HG02884 (cell line): ENCODE measurements around the gene FHIT.

Source experiments
- ATAC-seq: cut with Tn5 transposase; IDR thresholded peaks from one replicate; pipeline ENCODE4 v1.9.1; 2021; ENCODE audit warnings: mild to moderate bottlenecking, moderate library complexity; ENCODE audit not compliant: unreplicated experiment

Gene FHIT

DNA sequence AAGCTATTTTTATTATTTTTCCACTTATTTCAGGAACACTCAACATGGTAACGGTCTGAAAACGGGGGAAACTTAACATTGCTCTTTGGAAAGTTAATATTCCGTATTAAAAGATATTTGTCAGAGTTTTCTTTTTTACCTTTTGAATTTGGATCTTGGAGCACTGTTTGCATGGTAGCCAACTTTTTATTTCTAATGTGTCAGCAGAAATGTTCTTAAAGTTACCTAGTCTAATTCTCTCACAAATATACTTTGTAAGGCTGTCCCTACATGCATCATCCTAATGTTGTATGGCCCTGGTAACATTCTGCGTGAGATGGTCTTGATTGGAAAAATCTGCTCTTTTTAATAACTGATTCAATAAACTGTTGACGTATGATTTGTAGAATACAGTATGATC lies 719.5 kb downstream of the FHIT start:
- ATAC-seq: no peak

DNA sequence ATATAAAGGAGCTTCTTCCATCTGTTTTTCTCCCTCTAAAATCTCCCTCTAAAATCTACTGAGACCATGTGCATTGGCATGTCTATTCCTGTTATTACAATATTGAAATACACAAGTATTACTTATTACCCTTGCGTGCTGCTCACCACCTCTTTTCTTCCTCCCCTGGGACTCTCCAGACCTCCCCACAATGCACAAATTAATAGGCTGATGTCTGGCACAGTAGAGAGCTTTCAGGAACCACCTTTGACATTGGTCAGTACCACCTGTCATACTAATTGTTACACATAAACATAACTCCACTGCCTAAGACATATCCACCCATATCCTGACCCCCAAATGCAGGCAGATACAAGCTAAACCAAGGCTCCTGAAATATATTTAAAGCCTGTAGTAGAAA lies 722.6 kb downstream of the FHIT start:
- no peak for ATAC-seq

DNA sequence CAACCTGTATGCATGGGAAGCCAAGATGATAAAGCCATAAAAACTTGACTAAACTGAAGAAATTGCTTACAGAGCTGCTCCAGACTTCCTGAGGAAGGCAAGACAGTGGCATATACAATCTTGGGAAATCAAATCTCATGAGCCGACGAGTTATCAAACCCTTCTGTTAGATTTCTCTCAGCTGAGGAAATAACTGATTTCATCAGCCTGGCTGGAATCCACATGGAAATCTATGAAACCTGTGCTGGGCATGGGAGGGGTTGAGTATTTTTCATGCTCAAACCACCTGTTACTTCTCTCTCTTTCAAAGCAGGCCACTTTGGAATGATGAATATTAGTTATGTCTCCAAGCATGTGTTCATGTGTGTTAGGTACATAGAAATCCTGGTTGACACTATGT lies 727.7 kb downstream of the FHIT start:
- ATAC-seq: no peak

DNA sequence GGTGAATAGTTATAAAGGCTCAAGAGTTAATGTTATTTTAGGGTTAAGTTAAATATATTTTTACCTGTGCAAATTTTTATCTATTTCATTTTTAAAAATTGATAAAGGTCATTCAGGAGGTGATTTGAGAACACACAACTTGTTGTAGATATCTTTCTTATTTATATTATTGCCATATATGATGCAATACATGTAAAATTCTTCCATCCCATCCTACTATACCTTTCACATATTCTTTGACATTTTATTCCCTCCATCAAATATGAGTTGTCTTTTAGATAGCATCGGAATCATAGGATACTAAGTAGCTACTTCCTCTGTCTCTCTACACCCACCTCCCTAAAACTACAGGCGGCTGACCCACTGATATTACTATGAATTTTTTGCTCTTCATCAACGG lies 734.1 kb downstream of the FHIT start:
- ATAC-seq: no peak

DNA sequence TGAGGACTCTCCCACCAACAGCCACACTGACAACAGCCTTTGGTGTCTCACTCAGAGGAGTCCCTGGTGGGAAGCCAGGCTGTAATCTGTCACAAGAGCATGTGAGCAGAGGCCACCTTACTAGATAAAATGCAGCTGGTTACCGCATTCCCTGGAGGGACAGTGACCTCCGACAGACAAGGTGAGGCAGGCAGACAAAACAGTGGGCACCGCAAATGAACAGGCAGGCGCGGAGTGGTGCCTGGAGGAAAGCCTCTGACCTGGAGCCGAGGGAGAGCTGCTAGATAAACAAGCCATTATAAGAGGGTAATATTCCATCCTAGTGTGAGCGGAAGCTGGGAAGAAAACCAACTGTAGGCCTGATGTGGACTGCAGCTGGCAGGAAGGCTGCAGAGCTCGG lies 736.4 kb downstream of the FHIT start:
- no peak for ATAC-seq

DNA sequence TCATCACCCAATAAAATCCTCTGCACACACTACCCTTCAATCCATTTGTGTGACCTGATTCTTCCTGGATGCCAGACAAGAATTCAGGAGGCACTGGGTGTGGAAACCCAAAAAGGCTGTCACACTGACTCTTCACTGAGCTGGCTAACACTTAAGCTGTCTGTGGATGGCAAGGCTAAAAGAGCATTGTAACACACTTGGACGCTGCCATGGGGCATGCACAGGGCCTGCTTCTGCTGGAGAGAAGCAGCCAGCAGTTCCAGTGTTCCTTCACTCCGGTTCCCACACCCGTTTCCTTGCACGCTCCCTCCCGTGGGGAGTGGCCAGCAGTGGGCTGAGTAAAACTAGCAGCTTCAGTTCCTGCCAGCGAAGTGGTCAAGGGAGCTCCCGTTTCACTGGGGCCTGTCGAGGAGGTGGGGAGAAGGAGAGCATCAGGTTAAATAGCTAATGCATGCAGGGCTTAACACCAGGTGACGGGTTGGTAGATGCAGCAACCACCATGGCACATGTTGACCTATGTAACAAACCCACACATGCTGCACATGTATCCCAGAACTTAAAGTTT lies 737.1 kb downstream of the FHIT start:
- ATAC-seq: no peak

DNA sequence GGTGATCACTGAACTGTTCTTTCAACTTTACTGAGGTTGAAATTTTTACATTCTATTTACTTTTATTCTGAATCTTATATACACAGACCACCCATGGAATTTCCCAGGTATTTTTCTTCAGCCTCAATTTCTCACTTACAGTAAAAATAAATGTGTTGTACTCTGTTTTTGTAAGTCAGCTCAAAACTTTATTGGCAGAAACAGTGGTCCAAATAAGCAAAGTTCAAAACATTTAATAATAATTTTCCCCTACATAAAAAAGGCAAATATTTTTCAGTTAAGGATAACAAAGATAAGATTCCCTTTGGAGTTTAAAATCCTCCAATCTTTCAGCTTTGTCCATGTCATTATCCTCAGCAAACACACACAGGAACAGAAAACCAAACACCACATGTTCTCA lies 738.0 kb downstream of the FHIT start:
- ATAC-seq: no peak

DNA sequence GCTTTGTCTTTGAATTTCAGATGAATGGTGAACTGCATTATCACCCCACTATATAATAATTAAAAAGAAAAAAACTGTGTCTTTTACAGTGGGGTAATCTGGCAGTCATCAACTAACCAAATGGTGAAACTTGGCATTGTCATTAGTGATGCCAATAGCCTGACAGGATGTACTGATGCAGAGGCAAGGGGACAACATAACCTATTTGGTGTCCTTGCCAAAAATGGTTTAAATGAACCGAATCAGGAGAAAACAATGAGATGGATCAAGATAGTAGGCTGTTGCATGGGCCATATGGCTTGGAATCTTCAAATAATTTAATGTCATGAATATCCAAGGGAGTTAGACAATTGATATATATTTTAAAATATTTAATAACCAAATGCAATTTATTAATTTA lies 738.7 kb downstream of the FHIT start:
- no peak for ATAC-seq

DNA sequence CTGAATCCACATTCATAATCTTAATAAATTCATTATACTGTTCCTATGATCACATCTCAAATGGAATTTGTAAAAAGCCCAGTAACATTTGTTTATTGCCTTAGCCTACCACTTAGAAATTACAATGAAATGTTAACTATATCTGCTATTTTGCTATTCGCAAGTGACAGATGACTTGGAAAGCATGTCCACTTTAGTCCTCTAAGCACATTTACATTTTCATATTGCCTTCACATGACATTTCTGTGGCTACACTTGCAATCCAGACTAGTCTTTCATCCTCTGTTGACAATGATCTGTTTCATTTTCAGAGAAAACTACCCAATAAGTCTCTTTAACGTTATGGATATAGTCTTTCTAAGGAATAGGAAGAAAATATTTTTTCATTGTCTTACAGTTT lies 741.8 kb downstream of the FHIT start:
- no peak for ATAC-seq

DNA sequence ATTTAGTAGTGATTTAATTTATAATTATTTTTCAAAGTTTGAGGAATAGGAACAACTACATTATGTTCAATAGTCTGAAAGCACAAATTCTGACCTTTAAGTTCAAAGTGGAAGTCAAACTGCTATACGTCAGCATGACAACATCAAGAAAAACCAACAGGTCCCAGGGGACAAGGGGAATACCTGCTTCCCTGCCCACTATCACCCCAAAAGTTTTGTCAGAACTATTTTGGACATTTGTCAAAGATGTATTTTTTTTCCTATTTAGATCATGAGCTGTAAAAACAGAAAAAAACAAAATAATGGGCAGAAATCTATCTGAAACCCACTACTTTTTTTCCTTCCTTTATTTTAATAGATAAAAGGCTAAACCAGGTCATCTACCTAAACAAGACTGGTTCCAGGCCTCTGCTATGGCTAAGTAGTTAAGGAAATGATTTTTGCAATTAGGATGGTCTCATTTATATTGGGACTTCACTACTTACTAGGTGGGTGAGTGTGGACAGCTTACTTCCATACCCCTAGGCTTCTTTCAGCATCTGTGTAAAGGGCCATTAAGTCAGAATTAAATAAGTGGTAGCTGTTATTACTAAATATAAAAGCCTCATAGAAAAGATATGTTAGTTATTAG lies 746.3 kb downstream of the FHIT start:
- no peak for ATAC-seq

DNA sequence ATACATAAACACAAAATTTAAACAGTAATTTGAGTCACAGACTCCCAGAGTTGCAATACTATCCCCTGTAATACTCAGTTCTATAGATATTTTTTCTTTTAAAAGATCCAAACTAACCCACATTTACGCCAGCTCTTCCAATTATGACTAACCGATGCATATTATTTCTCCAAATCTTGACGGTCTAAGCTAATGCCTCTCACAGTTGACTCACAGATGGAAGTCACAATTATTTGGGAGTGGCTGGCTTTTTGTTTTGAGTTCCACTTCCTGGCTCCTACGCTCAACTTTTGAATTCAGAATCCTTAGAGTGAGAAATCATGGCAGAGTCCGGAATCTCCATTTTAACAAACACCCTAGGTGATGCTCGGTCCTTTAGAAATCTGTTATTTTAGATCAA lies 749.9 kb downstream of the FHIT start:
- ATAC-seq: no peak

DNA sequence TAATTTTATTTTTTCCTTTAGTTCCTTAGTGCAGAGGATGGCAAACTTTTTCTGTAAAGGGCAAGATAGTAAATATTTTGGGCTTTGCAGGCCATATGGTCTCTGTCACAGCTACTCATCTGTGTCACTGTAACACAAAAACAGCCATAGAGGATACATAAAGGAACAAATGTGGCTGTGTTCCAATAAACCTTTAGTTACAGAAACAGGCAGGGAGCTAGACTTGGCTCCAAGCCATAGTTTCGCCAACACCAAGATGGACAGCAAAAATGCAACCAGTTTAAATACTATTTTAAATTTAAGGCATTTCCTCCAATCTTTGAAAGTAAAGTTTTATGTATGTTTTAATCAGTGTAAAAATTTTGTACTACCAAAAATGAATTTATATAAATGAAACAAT lies 753.4 kb downstream of the FHIT start:
- ATAC-seq: no peak

DNA sequence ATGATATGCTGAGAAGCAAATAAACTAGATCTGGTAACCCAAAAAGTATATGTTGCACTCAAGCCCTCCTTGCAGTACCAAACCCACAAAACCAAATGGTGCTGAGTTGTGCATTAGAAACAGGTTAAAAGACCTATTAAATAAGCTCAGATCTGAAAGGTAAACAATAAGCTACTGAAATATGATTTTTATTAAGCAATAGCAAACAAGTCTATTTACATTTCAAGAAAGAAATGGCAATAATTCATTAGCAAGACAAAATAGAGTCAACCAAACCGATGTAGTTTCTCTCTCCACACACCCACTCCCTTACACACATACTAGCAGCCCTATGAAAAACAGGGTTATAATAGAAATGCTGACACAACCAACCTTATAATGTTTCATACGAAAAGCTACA lies 760.3 kb downstream of the FHIT start:
- no peak for ATAC-seq

DNA sequence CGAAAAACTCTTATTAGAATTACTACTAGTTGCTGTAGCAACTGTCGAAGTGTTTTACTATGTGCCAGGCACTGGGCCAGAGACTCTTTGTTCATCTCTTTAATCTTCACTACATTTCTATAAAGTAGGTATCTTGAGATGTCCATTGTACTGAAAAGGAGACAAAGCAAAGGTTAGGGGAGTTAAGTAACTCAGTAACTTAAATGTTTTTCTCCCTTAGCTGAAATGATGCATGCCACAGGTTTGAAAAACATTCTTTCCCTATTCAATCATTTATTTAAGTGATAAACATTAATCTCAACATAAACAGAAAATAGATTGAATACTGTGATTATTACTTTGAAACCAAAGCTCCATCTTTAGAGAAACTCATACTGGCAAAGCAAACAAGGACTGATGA lies 776.2 kb downstream of the FHIT start:
- no peak for ATAC-seq

DNA sequence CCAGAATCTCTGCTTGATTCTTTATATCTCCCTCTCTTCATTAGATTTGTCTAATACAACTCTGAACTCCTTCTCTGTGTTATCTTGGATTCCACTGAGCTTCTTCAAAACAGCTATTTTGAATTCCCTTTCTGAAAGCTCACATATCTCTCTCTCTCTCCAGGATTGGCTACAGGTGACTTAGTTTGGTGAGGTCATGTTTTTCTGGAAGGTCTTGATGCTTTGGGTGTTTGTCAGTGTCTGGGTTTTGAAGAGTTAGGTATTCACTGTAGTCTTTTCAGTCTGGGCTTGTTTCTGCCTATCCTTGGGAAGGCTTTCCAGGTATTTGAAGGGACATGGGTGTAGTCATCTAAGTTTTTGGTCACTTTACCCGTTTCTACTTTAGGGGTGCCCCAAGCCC lies 781.8 kb downstream of the FHIT start:
- no peak for ATAC-seq

DNA sequence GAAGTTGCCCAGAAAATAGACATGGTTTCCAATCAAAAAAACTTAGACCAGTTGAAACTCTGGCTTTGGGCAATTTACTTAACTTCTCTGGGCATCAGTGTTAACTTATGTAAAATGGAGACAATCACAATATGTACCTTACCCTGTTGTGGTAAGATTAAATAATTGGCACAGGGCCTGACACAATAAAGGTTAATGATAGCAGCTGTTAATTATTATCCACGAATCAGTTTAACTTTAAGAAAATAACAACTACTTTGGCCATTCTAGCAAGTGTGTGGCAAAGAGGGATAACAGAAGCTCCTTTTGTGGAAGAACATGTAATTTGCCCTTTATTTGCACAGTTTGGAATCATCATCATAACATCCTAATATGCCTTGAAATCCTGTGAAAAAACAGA lies 787.6 kb downstream of the FHIT start:
- no peak for ATAC-seq

DNA sequence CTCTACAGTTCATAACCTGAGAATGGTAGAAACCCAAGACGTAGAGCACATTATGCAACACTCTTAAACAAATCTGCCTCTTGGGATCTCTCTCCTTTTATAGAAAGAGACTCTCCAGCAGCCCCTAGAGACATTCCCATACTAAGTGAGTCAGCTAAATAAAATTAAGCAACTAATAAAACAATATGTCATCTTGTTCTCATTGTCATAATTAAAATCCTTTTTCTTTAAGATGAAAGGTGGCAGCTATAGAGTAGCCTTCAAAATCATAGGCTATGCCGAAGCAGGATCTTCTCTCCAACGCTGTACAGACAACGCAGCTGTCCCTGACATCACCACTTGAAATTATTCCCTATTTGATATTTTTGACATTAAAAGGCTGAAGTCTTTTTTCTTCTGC lies 790.0 kb downstream of the FHIT start:
- no peak for ATAC-seq

DNA sequence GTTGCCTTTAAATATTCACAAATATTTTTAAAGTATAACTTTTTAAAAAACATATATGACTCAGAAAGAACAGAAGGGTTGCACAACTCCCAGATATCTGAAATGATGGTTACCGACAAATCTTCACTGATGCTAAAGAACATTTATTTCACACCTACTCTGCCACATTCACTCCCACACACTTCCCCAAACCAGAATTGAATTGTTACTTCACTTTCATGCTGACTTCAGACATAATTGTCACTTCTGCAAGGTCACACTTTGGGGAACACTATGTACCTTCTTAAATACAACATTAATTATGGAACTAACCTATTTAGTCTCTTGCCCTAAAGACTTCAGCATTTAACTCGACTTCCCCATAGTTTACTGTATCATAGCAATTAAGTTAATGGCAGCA lies 795.1 kb downstream of the FHIT start:
- no peak for ATAC-seq

DNA sequence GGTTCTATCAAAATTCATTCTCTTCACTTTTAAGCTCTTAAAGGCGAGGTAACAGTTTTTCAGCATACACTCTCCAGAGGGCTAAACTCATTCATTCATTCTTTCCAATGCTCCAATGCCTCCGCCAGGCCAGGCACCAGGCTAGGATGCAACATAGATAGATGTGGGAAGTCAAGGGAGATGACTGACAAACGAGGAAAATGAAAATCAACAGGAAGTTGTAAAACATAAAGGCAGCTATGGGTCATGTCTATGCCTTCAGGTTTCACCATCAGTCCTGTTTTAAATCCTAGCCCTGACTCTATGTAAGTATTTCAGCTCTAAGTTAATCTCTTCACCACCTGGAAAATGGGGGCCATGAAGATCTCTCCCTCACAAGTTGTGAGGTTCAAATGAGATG lies 797.9 kb downstream of the FHIT start:
- ATAC-seq: no peak

DNA sequence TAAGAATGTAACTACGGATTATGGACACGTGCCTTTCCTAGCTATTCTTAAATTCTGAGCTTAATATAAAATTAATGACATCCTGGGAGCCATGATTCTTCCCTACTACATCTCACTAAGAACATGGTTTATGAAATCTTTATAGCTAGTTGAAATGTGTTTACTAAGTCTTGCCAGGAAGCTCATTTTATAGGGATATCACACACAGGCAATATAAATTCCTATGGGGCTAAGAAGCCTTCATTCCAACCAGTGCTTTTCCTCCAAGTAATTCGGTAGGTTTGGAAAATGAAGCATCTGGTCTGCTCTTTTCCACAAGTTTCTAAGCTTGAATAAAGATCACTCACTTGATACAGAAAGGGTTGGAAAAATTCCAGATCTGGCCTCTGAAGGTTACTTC lies 802.6 kb downstream of the FHIT start:
- no peak for ATAC-seq

DNA sequence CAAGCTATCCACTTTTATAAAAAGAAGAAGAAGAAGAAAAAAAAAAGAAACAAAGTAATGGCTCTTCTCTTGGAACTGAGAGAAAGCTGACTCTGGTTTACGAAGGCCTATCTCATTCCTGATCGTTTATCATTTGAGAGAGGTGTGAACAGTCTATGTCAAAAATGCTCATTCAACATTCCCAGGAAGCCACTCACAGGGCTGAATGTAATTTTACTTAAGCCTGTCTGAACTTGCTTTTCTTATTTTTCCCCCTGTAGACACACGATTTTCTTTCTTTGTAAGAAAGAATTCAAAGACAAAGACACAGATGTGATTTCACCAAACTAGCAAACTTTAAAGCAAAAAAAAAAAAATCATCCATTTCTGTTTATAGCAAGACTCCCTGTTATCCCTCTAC lies 805.8 kb downstream of the FHIT start:
- ATAC-seq: no peak

DNA sequence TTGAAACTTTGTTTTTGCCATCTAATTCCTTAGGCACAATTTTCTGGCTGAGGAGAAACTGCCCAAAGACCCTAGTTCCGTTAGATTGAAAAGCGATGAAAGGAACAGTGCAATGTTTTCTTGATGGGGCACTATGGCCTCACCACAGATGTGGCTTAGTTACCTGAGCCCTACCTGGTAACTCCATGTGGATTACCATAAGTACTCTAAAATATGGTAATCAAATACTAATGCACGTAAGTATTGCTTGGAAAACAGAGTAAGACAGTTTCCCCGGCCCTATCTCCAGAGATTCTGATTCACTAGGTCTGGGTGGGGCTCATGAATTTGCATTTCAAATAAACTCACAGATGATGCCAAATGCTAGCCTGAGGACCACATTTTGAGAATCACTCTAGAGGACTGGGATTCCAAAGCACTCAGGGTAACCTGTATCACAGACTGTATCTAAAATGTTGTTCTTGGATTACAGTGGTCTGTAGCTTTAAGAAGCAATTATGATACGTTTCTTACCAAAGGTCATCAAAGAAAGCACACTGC lies 806.3 kb downstream of the FHIT start:
- ATAC-seq: no peak

DNA sequence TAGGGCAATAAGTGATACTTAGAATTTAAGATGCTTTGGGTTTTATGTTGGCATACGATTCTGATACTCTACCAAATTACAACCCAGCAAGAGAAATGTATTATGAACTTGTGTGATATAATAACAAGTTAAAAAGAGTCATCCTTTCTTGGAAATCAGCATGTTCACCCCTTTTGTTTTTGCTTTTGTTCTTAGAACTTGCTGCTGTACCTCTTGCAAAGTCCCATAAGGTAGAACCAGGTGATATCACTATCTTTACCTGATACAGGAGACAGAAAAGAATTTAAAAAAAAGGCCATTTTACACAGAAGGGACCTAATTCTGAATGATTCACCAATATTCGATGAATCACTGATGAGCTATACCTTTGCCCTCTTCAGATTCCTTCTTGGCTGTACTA lies 810.4 kb downstream of the FHIT start:
- ATAC-seq: no peak
